Liver (tissue), 9 donors: Measurements from ENCODE around the gene VTCN1. TPM values are rescaled to one million over a fixed set of nuclear protein-coding genes. Genes with fewer than 3 reads are reported as not detected.

Experiments used
- DNase-seq: peaks from one replicate; pipeline ENCODE4 v3.0.0-alpha.2; 2017; ENCODE audit warnings: low spot score
- H3K27ac ChIP-seq, 2 donors: one replicate each; pipeline ENCODE4 v1.7.0; 2013; ENCODE audit warnings: inconsistent platforms in 2 of 2, low read length in 2 of 2, control low read depth in 1 of 2, low read depth in 1 of 2, mild to moderate bottlenecking in 1 of 2
- H3K27me3 ChIP-seq, 4 donors: one replicate each; pipeline versions ENCODE4 v1.6.1 to v1.7.0; 2013; ENCODE audit warnings: low read length in 3 of 4, inconsistent platforms in 1 of 4, mild to moderate bottlenecking in 1 of 4, moderate library complexity in 1 of 4; ENCODE audit not compliant: control insufficient read depth in 4 of 4, insufficient read depth in 4 of 4
- H3K36me3 ChIP-seq, 4 donors: one replicate each; pipeline versions ENCODE4 v1.6.1 to v1.7.0; 2013; ENCODE audit warnings: low read length in 3 of 4, mild to moderate bottlenecking in 3 of 4, low read depth in 1 of 4, moderate library complexity in 1 of 4; ENCODE audit not compliant: control insufficient read depth in 4 of 4, insufficient read depth in 3 of 4
- H3K4me1 ChIP-seq, 4 donors: one replicate each; pipeline versions ENCODE4 v1.6.1 to v1.7.0; 2013; ENCODE audit warnings: low read length in 3 of 4, mild to moderate bottlenecking in 3 of 4, moderate library complexity in 1 of 4; ENCODE audit not compliant: control insufficient read depth in 4 of 4, insufficient read depth in 4 of 4
- H3K4me3 ChIP-seq, 3 donors: one replicate each; pipeline versions ENCODE4 v1.6.1 to v1.7.0; 2013; ENCODE audit warnings: low read length in 3 of 3, control low read depth in 1 of 3, low read depth in 1 of 3, mild to moderate bottlenecking in 1 of 3
- H3K9ac ChIP-seq, 2 donors: one replicate each; pipeline ENCODE4 v1.7.0; 2013; ENCODE audit warnings: low read length in 2 of 2, mild to moderate bottlenecking in 2 of 2, moderate library complexity in 2 of 2, control low read depth in 1 of 2, low read depth in 1 of 2
- H3K9me3 ChIP-seq, 4 donors: one replicate each; pipeline versions ENCODE4 v1.6.1 to v1.7.0; 2013; ENCODE audit warnings: low read length in 3 of 4; ENCODE audit not compliant: control insufficient read depth in 4 of 4
- CTCF ChIP-seq: fragments of 150-350 bp; IDR thresholded peaks from 2 replicates; pipeline ENCODE4 v1.5.1; 2017; ENCODE audit warnings: improper control_type of control experiment, low read depth, low read length; ENCODE audit not compliant: missing input control
- EGR1 ChIP-seq, 2 donors: IDR thresholded peaks; 2 replicates each; pipeline ENCODE4 v1.6.1; 2016 to 2018; ENCODE audit warnings: antibody characterized with exemption in 2 of 2, low read depth in 2 of 2
- FOXA1 ChIP-seq: IDR thresholded peaks from 2 replicates; pipeline ENCODE4 v1.6.1; 2016; ENCODE audit warnings: antibody characterized with exemption
- FOXA2 ChIP-seq: IDR thresholded peaks from 2 replicates; pipeline ENCODE4 v1.6.1; 2016; ENCODE audit warnings: antibody characterized with exemption
- GABPA ChIP-seq, 2 donors: IDR thresholded peaks in 1 of 2; conservative IDR thresholded peaks in 1 of 2; 2 replicates each; pipeline ENCODE4 v1.6.1; 2016; ENCODE audit warnings: antibody characterized with exemption in 2 of 2, mild to moderate bottlenecking in 1 of 2, moderate library complexity in 1 of 2
- HNF4A ChIP-seq, 2 donors: conservative IDR thresholded peaks; 2 replicates each; pipeline ENCODE4 v1.6.1; 2016; ENCODE audit warnings: antibody characterized with exemption in 2 of 2, mild to moderate bottlenecking in 2 of 2
- HNF4G ChIP-seq: IDR thresholded peaks from 2 replicates; pipeline ENCODE4 v1.6.1; 2016; ENCODE audit warnings: antibody characterized with exemption
- JUND ChIP-seq, 2 donors: IDR thresholded peaks; 2 replicates each; pipeline ENCODE4 v1.6.1; 2016; ENCODE audit warnings: antibody characterized with exemption in 2 of 2
- NR2F2 ChIP-seq: IDR thresholded peaks from 2 replicates; pipeline ENCODE4 v1.6.1; 2016; ENCODE audit warnings: antibody characterized with exemption
- TAF1 ChIP-seq: conservative IDR thresholded peaks from 2 replicates; pipeline ENCODE4 v1.6.1; 2016; ENCODE audit warnings: antibody characterized with exemption, mild to moderate bottlenecking
- YY1 ChIP-seq: IDR thresholded peaks from 2 replicates; pipeline ENCODE4 v1.6.1; 2016; ENCODE audit warnings: antibody characterized with exemption, mild to moderate bottlenecking
- WGBS: extraction: QIAGEN DNeasy Blood & Tissue Kit; methylation state at CpG from one replicate; pipeline ENCODE4 v1.1.7; 2013; 5-methylcytosine and 5-hydroxymethylcytosine counted together
- polyA plus RNA-seq, 2 donors: library from polyadenylated mRNA; stranded (reverse) in 1 of 2; unstranded in 1 of 2; fragments of 200-250 nt in 1 of 2; fragments of >200 nt in 1 of 2; fragmentation: Nextera tagmentation in 1 of 2; extraction: Ambion mirVana in 1 of 2; gene quantifications; one replicate each; pipeline versions ENCODE4 v1.2.1 to v1.2.3, GENCODE V29; 2013 to 2015
- total RNA-seq, 2 donors: library from RNA; depleted of rRNA; stranded (reverse); fragments of >200 nt; gene quantifications; one replicate each; pipeline ENCODE4 v1.2.3, GENCODE V29; 2014
- TF ChIP-seq, protein P1 (sequence below): IDR thresholded peaks from 2 replicates; pipeline ENCODE4 v1.6.1; 2016; ENCODE audit warnings: antibody characterized with exemption, mild to moderate bottlenecking
- TF ChIP-seq, protein P2 (sequence below): IDR thresholded peaks from 2 replicates; pipeline ENCODE4 v1.6.1; 2016; ENCODE audit warnings: antibody characterized with exemption
- TF ChIP-seq, protein P3 (sequence below): IDR thresholded peaks from 2 replicates; pipeline ENCODE4 v1.6.1; 2016; ENCODE audit warnings: antibody characterized with exemption
- TF ChIP-seq, protein P4 (sequence below): IDR thresholded peaks from 2 replicates; pipeline ENCODE4 v1.6.1; 2016; ENCODE audit warnings: antibody characterized with exemption
- donor health status: healthy.
- donor health status: healthy.
- donor health status: healthy.
- donor health status: healthy.
- donor health status: healthy.

VTCN1 gene
- total and polyA plus RNA-seq, 4 donors, result 0.28 to 1.0 (median 0.45) TPM

DNA sequence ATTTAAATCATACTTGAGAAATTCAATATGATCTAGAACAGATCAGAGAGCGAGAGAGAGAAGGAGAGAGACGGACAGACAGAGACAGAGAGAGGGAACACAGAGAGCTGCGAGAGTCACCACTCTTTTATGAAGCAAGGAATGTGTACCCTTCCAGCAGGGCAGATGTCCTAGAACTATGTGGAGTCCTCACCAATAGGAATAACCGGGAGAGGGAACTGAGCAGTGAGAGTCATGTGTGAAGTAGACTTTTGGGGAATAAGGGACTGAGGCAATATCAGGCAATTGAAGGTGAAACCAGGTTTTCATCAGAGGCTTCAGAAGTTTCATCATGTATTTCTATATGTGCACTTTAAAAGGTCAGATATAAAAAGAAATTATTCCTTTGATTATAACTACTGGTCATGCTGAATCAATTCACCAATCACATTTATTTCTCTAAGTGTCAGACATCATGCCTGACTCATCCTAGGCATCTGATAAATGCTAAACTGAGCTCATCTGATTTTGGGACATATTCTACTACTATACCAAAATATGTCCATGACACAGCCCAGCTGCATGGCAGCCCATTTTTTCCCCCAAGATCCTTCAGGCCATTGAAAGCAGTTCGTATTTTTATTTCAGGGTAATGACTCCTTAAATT, 22.4 kb downstream of the VTCN1 start:
- WGBS, result 76% methylated on average over 5 of the region's 5 CpGs
- Histone ChIP-seq H3K27ac (no peak overlapping the region), H3K9me3 (no peaks in the 10 kb centered on the region), H3K27me3 (no peaks in the 10 kb centered on the region), H3K9ac (no peak overlapping the region), H3K36me3 (no peaks in the 10 kb centered on the region), H3K4me3 (no peak overlapping the region), H3K4me1 (no peaks in the 10 kb centered on the region)
- DNase-seq, result no peak
- TF ChIP-seq, protein P1, sequence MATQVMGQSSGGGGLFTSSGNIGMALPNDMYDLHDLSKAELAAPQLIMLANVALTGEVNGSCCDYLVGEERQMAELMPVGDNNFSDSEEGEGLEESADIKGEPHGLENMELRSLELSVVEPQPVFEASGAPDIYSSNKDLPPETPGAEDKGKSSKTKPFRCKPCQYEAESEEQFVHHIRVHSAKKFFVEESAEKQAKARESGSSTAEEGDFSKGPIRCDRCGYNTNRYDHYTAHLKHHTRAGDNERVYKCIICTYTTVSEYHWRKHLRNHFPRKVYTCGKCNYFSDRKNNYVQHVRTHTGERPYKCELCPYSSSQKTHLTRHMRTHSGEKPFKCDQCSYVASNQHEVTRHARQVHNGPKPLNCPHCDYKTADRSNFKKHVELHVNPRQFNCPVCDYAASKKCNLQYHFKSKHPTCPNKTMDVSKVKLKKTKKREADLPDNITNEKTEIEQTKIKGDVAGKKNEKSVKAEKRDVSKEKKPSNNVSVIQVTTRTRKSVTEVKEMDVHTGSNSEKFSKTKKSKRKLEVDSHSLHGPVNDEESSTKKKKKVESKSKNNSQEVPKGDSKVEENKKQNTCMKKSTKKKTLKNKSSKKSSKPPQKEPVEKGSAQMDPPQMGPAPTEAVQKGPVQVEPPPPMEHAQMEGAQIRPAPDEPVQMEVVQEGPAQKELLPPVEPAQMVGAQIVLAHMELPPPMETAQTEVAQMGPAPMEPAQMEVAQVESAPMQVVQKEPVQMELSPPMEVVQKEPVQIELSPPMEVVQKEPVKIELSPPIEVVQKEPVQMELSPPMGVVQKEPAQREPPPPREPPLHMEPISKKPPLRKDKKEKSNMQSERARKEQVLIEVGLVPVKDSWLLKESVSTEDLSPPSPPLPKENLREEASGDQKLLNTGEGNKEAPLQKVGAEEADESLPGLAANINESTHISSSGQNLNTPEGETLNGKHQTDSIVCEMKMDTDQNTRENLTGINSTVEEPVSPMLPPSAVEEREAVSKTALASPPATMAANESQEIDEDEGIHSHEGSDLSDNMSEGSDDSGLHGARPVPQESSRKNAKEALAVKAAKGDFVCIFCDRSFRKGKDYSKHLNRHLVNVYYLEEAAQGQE, result no peak
- TF ChIP-seq EGR1 (IDR thresholded peaks at IDR 0.05; ENCODE audit: low read depth in 2 of 2), result no peak
- no peak for TF ChIP-seq FOXA2
- no peak for TF ChIP-seq GABPA (IDR thresholded peaks at IDR 0.05 in 1 of 2, conservative IDR thresholded peaks at IDR 0.05 in 1 of 2)
- no peak for TF ChIP-seq TAF1
- TF ChIP-seq FOXA1, result no peak
- TF ChIP-seq, protein P2, sequence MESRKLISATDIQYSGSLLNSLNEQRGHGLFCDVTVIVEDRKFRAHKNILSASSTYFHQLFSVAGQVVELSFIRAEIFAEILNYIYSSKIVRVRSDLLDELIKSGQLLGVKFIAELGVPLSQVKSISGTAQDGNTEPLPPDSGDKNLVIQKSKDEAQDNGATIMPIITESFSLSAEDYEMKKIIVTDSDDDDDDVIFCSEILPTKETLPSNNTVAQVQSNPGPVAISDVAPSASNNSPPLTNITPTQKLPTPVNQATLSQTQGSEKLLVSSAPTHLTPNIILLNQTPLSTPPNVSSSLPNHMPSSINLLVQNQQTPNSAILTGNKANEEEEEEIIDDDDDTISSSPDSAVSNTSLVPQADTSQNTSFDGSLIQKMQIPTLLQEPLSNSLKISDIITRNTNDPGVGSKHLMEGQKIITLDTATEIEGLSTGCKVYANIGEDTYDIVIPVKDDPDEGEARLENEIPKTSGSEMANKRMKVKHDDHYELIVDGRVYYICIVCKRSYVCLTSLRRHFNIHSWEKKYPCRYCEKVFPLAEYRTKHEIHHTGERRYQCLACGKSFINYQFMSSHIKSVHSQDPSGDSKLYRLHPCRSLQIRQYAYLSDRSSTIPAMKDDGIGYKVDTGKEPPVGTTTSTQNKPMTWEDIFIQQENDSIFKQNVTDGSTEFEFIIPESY, result no peak
- TF ChIP-seq HNF4A (conservative IDR thresholded peaks at IDR 0.05), result no peak
- TF ChIP-seq NR2F2, result no peak
- TF ChIP-seq HNF4G, result no peak
- no peak for TF ChIP-seq YY1
- TF ChIP-seq, protein P3, sequence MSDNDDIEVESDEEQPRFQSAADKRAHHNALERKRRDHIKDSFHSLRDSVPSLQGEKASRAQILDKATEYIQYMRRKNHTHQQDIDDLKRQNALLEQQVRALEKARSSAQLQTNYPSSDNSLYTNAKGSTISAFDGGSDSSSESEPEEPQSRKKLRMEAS, result no peak
- TF ChIP-seq JUND (IDR thresholded peaks at IDR 0.05), result no peak
- TF ChIP-seq, protein P4, sequence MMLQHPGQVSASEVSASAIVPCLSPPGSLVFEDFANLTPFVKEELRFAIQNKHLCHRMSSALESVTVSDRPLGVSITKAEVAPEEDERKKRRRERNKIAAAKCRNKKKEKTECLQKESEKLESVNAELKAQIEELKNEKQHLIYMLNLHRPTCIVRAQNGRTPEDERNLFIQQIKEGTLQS, result no peak

GRCh38 chr1:117183112-117183511, 27.6 kb downstream of the VTCN1 start:
- H3K9ac ChIP-seq, result no peak overlapping the region
- no peaks in the 10 kb centered on the region for H3K36me3 ChIP-seq
- TF ChIP-seq EGR1 (IDR thresholded peaks at IDR 0.05; ENCODE audit: low read depth in 2 of 2) (no peak), GABPA (IDR thresholded peaks at IDR 0.05 in 1 of 2, conservative IDR thresholded peaks at IDR 0.05 in 1 of 2) (no peak), JUND (IDR thresholded peaks at IDR 0.05) (no peak), CTCF (no peak), HNF4G (no peak), NR2F2 (no peak), FOXA2 (no peak), YY1 (no peak)
- TF ChIP-seq, protein P3, result no peak
- TF ChIP-seq, protein P1, result no peak
- 91% methylated on average over 4 of the region's 4 CpGs for WGBS
- no peak overlapping the region for H3K27ac ChIP-seq
- no peak overlapping the region for H3K4me3 ChIP-seq
- no peak for DNase-seq
- no peaks in the 10 kb centered on the region for H3K9me3 ChIP-seq
- no peaks in the 10 kb centered on the region for H3K4me1 ChIP-seq
- no peaks in the 10 kb centered on the region for H3K27me3 ChIP-seq
